Right renal cortex interstitium (tissue), 3 donors: ENCODE data around the gene FMN1. TPM values are rescaled to one million over a fixed set of nuclear protein-coding genes. Genes with fewer than 3 reads are reported as not detected.

Experiments
- DNase-seq, 3 donors: peaks; one replicate each; pipeline ENCODE4 v3.0.0-alpha.2; 2013; ENCODE audit warnings: low read depth in 3 of 3, low spot score in 2 of 3
- polyA plus RNA-seq, 3 donors: library from polyadenylated mRNA; unstranded; fragments of 120-200 nt; gene quantifications; one replicate each; pipeline ENCODE4 v1.2.1, GENCODE V29; 2013; ENCODE audit not compliant: insufficient read length in 3 of 3

FMN1 gene
- polyA plus RNA-seq, 3 donors: 14.2 to 18.6 (median 16.4) TPM

- no peak for DNase-seq
Measured at GRCh38 chr15:33200444-33200843, 5.9 kb upstream of the FMN1 start.

- DNase-seq: no peak
Measured at GRCh38 chr15:33198541-33198940, 4.0 kb upstream of the FMN1 start.

DNA sequence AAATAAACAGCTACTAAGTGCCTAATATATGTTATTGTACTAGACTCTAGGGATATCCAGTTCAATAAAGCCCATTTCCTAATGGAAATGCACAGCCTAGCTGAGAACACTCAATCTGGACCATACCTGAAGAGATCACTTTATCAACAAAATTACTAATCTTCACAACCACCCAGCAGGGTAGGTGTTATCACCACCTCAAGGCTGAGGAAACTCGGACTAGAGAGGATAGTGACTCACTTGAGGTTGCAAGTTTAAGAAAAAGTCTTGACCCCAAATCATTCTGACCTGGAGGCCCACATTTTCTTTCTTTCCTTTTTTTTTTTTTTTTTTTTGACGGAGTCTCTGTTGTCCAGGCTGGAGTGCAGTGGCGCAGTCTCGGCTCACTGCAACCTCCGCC is 3.1 kb upstream of the FMN1 start:
- no peak for DNase-seq

DNA sequence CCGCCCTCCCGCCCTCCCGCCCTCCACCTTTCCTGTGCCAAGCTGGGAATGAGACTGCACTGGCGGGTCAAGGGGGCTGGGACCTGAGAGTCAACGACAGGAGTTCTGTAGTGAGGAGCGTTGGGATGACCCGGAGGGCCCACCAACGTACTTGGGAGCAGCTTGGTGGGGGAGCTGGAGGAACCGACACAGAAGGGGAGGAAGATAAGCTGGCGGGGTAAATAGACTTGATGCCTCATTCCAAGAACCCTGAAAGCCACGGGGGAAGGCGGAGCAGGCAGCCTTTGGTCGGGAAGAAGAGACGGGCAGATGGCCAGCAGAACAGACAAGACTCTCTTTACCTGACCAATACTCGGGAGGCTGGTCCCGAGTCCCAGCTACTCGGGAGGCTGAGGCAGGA is 277 bp downstream of the FMN1 start:
- DNase-seq: no peak

- DNase-seq: no peak
Measured at GRCh38 chr15:33191591-33191990, 2.9 kb downstream of the FMN1 start.

DNA sequence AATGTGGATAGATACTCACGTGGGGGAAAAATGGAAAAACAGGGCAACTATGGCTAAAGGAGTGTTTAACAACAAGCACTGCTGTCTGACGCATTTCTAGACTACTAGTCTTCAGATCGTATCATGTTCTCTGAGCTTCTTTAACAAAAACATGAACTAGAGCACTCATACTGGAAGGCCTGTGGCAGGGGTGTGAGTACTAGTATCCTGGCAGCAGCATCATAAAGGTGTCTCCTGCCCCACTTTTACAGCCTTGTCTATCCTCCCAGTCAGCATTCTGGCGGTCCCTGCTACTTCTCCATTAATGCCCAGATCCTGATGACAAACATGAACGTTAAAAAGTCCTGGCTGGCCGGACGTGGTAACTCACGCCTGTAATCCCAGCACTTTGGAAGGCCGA is 4.0 kb downstream of the FMN1 start:
- DNase-seq: no peak

DNA sequence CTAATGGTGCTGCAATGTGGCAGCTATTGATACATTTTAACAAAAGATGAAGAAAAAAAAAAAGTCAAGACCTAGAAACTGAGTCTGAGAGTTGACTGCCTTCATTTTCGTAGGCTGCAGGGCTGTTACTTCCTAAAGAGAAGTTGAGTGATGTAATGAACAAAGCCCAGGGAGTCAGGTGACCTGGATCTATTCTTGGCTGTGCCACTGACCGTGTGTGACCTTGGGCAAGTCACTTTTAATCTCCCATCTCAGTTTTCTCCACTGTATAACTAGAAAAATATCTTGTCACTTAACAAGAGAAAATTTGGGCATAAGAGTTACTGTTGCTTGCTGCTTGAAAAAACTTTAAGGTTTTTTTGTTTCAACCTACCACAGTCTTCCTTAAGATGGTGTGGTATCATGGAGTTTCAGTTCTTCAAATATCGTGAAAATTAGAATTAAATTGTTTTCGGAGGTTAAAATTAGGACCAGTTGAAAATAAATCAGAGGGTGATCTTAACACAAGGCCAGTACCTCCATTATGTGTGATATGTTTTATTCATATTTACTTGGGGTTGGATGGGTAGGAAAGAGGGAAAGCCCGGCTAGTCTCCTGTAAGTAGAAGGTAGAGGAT is 5.8 kb downstream of the FMN1 start:
- no peak for DNase-seq

- DNase-seq: no peak
Measured at GRCh38 chr15:33188159-33188558, 6.4 kb downstream of the FMN1 start.

DNA sequence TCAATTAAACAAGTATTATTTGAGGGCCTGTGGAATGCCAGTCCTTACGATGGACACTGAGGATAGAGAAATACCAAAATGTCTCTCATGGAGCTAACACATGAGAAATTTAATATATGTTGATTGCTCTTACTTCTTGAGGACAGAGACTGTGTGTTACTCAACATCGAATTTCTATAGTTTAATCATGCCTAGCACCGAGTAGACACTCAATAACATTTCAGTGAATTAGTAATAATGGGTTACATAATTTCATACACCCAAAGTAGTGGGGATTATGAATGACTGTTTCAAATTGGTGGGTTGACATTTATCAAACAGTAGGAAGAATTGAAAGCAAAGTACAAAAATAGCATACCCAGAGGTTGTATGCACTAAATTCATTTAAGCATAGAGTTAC is 11.2 kb downstream of the FMN1 start:
- DNase-seq: no peak

GRCh38 chr15:33182926-33183325 is 11.6 kb downstream of the FMN1 start:
- no peak for DNase-seq

GRCh38 chr15:33182278-33182905 is 12.1 kb downstream of the FMN1 start:
- DNase-seq: no peak

DNA sequence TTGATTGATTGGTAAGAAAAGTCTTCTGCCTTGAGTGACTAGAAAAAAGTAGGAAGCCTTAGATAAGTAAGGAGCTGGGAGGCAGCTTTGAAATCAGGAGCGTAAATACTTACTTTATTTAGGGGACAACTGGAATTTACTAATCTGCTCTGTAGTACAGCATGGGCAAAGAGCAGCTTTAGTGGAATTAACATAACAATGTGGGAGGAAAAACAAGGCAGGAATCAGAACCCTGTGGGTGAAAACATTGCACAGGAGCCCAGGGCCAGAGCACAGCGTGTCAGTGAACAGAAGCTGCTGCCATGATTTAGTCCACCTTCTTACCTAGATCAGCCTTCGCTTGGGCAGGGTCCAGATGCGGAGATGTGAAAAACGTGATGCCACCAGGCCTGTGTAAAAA is 14.6 kb downstream of the FMN1 start:
- no peak for DNase-seq

GRCh38 chr15:33171202-33171601 is 23.3 kb downstream of the FMN1 start:
- no peak for DNase-seq

DNA sequence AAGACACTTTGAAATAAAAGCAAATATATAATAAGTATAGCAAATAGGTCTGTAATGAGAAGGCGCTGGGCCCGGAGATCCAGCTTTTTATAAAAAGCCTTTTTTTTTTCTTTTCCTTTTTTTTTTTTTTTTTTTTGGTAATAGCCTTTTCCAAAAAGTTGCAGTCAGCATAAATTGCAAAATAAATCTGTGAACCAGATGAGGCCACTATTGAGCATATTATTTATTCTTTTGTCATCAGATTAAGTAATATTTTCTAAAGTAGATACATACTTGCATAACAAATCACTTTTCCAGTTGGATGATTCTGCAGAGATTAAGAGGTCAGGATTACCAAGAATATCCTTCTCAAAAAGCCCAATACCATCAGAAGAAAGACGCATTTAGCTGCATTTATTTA is 24.9 kb downstream of the FMN1 start:
- DNase-seq: no peak

DNA sequence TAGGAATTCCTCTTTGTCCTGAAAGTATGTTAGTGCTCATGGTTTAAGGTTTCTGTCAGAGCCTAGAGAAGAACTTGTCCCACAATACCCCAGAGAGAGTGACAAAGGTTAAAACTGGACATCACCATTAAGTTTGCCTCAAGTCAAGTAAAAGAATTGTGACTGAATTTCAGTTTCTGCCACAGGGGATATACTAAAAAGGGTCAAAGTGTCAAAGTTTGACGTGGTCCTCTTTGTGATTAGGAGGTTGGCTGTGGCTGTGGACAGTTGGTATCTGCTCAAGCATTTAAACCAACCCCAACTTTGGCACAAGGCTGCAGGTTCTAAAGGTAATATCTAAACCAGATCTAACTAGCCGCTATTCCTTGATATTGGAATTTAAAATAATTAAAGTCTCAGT is 26.1 kb downstream of the FMN1 start:
- DNase-seq: no peak

DNA sequence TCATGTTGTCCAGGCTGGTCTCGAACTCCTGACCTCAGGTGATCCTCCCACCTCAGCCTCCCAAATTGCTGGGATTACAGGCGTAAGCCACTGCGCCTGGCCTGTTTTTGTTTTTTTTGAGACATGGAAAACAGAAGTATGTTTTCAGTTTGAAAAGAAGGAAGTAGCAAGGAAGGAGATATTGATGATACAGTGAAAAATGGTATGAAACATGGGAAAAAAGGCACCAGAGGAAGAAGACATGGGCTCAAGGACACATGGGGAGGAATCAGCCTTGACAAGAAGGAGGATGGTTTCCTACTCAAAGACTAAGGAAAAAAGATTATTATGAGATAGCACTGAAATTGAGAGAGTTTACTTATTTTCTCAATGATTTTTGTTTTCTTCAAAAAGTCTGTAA is 30.7 kb downstream of the FMN1 start:
- no peak for DNase-seq

DNA sequence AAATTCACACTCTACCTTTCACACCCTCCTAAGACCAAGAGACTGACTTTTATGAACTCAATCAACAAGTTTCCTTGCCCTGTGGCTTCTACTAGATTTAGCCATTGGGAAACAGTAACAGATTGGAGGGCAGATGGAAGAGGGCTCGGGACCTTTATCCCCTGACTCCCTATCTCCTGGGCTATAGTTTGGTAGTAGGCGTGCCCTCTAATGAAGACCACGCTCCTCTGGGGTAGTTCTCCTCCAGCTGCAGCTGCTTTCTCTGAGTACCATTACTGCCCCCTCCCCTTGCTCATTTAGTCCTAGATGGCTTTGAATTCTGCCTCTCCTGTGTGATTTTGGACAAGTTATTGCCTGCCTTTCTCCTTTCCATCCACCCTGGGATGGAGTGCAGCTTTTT is 33.3 kb downstream of the FMN1 start:
- DNase-seq: no peak

DNA sequence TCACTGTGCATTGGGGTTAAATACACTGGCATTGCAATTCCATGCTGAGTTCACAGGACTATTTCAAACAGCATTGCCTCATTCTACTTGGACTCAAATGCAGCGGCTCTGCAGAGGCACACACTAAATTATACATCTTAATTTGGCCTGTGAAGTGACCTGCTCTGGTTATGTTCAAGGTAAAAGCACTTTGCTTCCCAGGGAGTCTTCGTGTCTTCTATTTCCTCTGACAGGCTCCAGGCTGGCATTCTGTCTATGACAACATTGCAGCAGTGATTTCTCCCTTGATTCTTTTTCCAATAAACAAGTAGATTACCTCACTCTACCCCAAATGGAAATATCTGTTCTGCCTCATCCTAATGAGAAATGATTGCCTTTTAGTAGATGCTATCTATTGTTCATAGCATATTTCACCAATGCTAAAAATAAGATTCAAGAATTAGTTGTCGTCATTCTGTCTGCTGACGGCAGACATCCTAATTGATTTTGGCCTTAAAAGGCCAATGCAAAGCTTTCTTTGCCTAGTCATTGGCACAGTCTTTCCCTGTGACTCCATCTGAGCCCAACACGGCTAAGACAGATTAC is 33.8 kb downstream of the FMN1 start:
- DNase-seq: no peak

DNA sequence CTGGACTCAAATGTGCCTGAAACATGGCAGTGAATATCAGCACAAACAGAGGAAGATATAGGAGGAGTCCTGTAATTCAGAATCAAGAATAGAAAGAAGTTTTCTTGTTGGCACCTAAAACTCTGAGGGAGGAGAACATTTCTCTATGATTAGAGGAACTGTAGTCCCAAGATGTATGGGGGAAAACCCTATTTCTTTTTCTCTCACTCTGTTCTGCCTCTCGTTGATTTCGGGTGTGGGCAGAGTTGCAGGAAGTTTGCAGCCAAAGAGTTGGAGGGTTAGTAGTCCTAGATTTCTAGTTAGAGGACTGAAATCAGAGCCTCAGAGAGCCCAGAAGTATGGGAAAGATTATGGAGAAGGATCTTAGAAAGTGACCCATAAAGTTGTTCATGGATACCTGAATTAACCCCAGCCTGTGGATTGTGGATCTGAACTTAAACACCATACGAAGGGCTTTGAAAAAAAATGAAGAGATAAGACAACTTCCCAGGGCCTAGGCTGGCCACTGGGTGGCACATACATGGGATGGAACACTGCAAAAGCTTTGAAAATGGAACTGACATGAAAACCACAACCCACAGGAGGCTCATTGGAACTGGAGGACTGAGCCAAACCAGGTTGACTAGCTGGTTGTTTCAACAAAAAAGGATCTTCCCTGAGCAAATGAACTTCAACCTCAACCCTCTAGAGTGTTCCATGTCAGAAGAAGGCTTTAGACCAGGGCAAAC is 34.6 kb downstream of the FMN1 start:
- no peak for DNase-seq

- no peak for DNase-seq
Measured at GRCh38 chr15:33158366-33158765, 36.1 kb downstream of the FMN1 start.

DNA sequence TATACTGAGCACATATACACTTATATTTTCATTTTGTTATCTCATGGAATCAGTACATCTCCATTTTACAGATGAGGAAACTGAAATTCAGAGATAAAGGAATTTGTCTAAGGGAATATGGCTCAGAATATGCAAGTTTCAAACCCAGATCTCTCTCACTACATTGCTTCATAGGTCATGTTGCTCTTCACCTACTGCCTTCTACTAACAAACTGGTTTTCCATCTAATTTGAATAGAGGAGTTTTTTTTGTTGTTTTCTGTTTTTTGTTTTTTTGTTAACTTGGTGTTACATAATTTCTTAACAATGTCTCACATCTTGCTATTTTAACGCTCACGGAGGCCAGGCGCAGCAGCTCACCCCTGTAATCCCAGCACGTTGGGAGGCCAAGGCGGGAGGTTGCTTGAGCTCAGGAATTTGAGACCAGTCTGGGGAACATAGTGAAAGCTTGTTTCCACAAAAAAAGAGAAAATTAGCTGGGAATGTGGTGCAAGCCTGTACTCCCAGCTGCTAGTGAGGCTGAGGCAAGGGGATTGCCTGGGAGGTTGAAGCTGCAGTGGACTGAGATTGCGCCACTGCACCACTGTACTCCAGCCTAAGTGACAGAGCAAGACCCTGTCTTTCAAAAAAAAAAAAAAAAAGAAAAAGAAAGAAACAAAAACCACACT is 37.0 kb downstream of the FMN1 start:
- no peak for DNase-seq
